GM18909 (cell line): ENCODE results near the gene RFNG.

ENCODE experiments used
- ATAC-seq: cut with Tn5 transposase; IDR thresholded peaks from one replicate; pipeline ENCODE4 v1.9.1; 2021; ENCODE audit warnings: mild to moderate bottlenecking; ENCODE audit not compliant: unreplicated experiment, poor library complexity

Gene RFNG

GRCh38 chr17:82079001-82079677 lies 27.5 kb upstream of the RFNG start:
- ATAC-seq = no peak

DNA sequence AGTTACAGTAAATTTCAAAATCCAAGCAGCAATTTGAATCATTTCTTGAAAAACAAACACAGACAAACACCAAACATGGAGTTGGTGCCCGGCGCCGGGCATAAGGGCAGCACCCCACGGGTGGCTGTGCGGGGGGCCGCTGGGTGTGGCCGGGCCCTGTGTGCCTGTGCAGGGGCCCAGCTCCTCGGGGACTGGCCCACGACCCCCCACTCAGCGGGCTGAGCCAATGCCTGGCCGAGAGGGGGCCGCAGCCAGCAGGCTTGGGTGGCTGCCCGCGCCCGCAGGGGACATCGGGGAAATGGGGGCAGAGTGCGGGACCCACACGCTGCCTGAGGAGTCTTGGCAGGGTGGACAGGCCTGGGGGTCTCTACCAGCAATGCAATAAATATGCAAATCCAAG lies 26.8 kb upstream of the RFNG start:
- ATAC-seq = no peak

DNA sequence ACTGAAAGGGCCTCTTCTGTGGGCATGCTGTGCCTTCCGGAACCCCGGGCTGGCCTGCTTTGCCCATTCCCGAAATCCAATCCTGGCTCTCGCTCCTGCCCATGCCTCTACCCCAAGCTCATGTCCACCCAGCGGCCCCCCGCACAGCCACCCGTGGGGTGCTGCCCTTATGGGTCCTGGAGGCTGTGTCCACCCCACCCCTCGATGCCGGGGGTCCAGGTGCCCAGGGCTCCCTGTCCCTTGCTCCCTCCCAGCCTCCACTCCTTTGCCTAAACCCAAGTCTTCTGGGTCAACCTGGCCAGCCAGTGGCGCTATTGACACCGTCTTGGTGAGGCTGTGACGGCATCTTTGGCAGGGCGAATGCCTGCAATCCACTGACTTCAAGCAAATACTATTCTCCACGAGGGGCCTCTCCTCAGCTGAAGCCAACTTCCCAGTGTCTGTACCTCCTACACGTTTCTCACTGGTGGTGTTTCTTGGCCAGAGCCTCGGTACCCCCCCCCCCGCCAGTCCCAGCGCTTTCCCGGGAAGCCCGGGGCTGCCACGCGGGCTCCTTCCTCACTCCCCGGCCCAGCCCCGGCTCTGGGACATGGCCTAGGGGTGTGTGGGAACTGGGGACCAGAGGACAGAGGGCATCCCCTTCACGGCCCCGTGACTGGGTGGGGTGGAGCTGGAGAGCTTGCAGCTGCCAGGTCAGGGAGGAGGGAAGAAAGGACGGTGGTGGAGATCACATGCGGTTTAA lies 26.2 kb upstream of the RFNG start:
- ATAC-seq = no peak

DNA sequence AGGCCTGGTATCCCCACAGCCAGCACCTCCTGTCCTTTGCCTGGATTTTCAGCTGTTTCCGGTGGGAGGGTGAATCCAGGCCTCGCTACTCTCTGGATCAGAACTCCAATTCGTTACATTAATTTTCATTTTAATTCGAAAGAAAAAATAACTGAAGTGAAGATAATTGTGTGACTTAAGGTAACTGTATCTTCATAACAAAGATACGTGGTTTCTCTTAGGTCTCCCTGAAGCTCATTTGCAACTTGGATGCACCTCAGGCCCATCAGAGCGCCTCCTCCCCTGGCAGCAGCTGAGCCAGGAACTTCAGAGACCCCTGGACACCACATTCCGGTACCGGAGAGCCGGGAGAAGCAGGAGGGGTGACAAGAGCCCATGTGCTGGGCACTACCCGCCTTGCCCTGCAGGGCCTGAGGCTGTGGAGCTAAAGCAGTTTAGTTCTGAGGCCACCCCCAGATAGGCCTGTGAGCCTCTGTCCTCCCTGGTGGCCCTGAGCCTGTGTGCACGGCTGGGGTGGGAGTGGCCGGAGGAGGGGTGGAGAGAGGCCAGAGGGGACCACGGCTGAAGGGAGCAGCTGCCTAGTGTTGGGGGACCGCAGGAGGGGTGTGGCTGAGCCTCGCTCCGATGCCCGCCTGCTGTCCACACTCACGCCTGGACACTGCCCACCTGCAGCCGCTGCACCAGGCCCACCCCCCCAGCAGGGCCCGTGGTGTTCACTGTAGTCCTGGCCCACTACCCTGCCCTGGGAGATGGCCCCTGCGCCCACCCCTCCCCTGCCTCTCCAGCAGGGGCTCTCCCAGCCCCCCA lies 25.4 kb upstream of the RFNG start:
- ATAC-seq = no peak

GRCh38 chr17:82076018-82076784 lies 24.6 kb upstream of the RFNG start:
- ATAC-seq = no peak

GRCh38 chr17:82073446-82073845 lies 21.8 kb upstream of the RFNG start:
- no peak for ATAC-seq

GRCh38 chr17:82072827-82073226 lies 21.2 kb upstream of the RFNG start:
- ATAC-seq = no peak

DNA sequence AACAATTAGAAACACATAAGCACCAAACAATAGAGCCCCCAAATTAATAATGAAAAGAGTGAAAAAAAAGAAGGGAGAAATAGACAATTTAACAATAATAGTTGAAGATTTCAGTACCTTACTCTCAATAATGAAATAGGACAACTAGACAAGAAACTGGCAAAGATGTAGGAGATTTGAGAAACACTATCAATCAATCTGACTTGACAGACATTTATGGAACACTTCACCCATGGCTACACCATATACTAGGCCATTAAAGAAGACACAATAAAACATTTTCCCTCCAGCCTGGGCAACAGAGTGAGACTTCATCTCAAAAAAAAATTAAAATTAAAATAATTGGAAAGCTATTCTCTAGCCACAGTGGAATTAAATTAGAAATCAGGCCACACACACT lies 19.0 kb upstream of the RFNG start:
- no peak for ATAC-seq

GRCh38 chr17:82065638-82066303 lies 14.2 kb upstream of the RFNG start, which contains the start of gene DUS1L:
Gene DUS1L, minus strand, starts transcription at chr17:82065804. Its CDS starts 745 bp downstream, at chr17:82065059.
- ATAC-seq = peak; percentile 80

DNA sequence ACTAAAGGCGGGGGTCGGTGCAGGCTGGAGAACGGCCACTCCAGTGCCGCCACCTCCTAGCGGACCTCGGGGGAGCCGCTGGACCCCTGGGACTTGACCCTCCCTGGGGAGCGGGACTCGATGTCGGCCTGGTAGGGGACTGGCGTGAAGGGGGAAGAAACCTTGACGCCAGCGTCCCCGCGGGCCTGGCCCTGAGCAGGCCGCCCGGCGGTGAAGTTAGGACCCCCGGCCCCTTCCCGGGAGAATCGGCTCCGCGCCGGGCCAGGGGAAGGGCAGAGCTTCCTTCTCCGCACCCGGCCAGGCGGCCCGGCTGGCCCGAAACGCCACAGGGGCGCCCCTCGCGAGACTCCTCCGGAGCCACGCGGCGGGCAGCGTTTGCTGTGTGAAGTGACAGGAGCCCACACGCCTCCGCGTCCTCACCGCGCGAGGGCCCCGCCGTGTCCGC lies 13.6 kb upstream of the RFNG start:
- peak; percentile 44 for ATAC-seq

DNA sequence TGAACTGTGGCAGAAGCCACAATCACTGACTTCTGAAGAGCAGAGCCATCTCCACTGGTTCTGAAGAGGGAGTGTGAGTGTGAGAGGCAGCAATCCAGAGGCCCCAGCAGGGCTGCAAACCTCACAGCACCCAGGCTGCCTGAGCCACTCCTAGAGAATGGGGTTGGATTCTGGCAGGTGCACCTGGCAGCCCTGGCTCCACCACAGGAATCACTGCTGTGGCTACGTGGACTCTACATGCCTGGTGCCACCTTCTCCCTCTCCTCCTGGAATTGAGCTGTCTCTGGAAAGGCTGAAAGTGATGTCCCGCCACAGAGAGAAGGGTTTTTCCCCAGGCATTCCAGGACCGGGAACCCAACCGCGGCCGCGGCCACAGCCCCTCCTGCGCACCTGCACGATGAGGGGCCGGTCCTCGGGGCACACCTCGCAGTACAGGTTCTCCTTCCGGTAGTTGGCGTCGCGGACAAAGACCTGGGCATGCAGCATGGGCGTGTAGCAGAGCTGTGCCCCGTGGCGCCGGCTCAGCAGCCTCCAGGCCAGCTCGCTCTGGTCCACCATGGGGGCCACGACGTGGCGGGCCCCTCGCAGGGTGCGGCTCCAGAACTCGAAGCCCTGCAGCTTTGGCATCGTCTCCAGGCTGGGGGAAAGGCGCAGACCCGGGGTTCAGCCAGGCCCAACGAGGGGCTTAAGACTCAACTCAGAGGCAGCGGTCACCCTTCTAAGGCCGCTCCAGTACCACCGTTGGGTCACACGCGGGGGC lies 13.0 kb upstream of the RFNG start:
- no peak for ATAC-seq

DNA sequence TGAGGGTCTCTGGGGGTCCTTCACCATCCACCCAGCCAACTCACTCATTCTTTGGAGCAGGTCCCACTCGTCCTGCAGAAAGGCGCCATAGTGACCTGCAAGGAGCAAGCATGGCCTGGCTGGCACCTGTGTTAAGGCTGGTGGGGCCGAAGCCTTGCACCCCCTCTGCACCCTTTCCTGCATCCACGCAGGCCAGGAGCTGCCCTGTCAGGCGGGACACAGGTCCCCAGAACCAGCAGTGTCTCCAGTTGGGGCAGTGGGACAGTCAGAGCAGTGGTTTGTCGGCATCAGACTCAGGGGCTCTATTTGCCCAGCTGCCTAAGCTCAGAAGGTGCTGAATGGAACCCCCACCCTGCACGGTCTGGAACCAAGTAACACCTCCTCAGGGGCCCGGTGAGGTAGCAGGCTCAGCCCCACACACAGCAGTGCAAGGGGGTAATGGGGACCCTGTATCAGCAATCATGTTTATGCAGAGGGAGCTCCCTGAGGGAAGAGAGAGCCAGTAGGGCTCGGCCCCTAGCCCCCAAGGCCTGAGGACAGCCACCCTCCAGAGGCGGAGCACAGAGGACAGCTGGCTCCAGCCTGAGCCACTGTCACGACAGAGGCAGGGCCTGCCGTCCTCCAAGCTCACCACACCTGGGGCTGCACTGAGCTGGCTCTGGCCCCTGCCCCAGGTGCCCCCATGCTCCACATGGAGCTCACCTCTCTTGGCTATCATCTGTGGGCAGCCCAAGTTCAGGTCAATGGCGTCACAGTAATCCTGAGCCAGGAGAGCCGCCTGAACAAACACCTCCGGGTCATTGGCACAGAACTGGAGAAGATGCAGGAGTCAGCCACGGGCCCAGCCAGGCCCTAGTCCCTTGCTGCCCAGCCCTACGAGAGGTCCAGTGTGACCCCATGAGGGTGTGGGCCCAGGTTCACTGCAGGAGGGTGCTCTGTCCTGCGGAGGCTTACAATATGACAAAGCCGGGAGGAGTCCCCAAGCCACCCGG lies 12.1 kb upstream of the RFNG start:
- no peak for ATAC-seq

- no peak for ATAC-seq
These were observed 11.4 kb upstream of the RFNG start for GRCh38 chr17:82062984-82063368.

DNA sequence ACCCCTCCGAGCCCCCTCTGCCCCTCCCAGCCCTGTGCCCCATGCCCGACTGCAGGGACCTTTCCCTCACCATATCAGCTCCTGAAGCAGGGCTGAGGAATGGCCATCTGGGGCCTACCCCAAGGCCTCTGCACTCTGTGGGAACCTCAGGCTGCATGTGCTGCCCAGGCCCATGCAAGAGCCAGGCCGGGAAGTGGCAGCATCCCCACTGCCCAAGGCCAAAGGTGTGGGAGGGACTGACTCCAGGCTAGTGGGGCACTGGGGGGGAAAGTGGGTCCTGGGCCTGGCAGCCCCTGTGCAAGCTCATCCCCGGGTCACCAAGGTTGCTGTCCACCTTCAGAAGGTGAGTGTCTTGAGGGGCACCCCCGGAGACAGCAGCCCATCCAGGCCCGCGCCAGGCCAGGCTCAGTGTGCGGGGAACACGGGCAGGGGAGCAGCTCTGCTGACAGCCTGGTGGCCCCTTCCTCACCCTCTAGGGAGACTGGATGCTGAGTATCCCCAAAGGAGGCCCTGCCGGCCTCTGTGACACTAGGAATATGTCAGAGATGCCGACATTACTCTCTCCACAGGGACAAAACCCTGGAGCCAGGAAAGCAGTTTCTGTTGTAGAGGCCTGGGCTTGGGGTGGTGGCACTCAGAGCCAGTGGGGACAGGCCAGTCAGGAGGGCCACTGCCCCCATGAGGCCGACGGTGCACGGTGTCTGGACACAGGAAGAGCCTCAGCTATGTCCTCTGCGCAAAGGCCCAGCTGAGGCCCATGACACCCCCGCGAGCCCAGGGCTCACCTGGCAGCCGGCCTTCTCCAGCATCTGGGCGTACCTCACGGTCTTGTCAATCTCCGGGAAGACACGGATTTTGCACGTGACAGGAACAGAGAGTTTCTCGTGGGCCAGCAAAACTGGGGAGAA lies 10.7 kb upstream of the RFNG start:
- no peak for ATAC-seq

DNA sequence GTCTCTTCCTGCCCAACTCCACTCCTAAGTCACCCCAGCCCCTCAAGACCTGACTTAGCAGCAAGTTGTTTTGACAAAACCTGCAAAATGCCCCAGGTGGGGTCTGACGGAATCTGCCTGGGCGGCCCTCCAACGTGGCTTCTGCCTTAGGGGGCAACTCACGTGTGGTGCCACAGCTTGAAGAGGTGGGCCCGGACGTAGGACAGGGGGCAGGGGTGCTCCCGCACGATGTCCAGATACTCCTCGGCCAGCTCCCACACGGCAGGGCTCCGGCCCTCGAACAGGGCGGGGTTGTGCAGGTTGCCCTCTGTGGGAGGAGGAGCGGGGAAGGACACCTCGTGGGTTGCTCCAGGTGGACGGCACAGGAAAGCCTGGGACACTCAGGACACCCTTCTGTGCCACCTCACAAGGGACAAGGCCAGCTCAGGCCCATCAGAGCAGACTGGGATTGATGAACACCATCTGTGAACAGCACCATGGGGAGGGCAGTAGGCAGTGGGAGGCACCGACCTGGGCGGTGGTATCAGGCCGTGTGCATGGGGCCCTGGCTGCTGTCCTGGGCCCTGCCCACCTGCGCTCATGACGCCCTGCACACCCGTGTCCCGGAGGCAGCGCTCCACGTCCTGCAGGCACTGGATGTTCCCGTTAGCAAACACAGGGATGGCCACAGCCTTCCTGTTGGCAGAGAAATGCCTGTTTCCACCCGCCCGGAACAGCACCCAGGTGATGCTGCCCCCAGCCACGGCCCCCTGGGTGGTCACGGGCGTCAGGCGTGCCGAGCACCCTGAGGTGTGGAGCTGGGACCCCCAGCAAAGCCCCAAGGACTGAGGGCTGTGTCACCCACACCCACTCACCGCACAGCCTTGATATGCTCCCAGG lies 9.7 kb upstream of the RFNG start:
- no peak for ATAC-seq

GRCh38 chr17:82060614-82061013 lies 9.0 kb upstream of the RFNG start:
- no peak for ATAC-seq
